A549 (cell line): ENCODE data around the gene MARS1. TPM values are rescaled to one million over a fixed set of nuclear protein-coding genes. Genes with fewer than 3 reads are reported as not detected.

ENCODE experiments used
- ATAC-seq, 2 experiments: fragments of 200-7000 bp in 1 of 2; fragments of >200 bp in 1 of 2; cut with Nextera tagmentation in 1 of 2; cut with Tn5 transposase in 1 of 2; 3 replicates each; pipeline versions ENCODE4 v1.8.0 to v1.9.1; 2018 to 2020; ENCODE audit warnings: mild to moderate bottlenecking in 1 of 2, moderate library complexity in 1 of 2
- CTCF ChIA-PET: fragments of 300-600 bp; sonication (Branson Sonifier 250); formaldehyde crosslinking; extraction: SDS; loops from one replicate; lab custom pipeline; 2021; ENCODE audit warnings: antibody characterized with exemption, inconsistent platforms; lab: Yijun Ruan, JAX
- POLR2A ChIA-PET: fragments of 350-600 bp; formaldehyde crosslinking; extraction: SDS; loops from one replicate; lab custom pipeline; 2021; ENCODE audit warnings: antibody characterized with exemption, inconsistent platforms; lab: Yijun Ruan, JAX
- DNase-seq, 2 experiments: peaks; one replicate each; pipeline versions ENCODE4 v3.0.0 to v3.0.0-alpha.2; 2011 to 2016; ENCODE audit warnings: low read depth in 1 of 2, low spot score in 1 of 2
- FAIRE-seq: peaks from 2 replicates; lab custom pipeline; 2011; peaks lifted over from hg19 to GRCh38; lab: Jason Lieb, UNC
- H3K27ac ChIP-seq, 2 experiments: fragments of >200 bp; sonication (Bioruptor Twin); formaldehyde crosslinking; 3 replicates each; pipeline ENCODE4 v1.5.1; 2016 to 2017
- H3K4me1 ChIP-seq: fragments of >200 bp; sonication (Bioruptor Twin); formaldehyde crosslinking; 3 replicates; pipeline ENCODE4 v1.6.1; 2016
- H3K4me2 ChIP-seq: fragments of >200 bp; sonication (Bioruptor Twin); formaldehyde crosslinking; 3 replicates; pipeline ENCODE4 v1.6.1; 2016
- H3K4me3 ChIP-seq: fragments of >200 bp; sonication (Bioruptor Twin); formaldehyde crosslinking; 3 replicates; pipeline ENCODE4 v1.5.1; 2016
- H3K9me3 ChIP-seq: fragments of >200 bp; sonication (Bioruptor Twin); formaldehyde crosslinking; 3 replicates; pipeline ENCODE4 v1.6.1; 2016
- CHD2 ChIP-seq: fragments of 150-350 bp; IDR thresholded peaks from 2 replicates; pipeline ENCODE4 v1.6.1; 2014; ENCODE audit warnings: low read length; ENCODE audit not compliant: partially characterized antibody
- E2F6 ChIP-seq: IDR thresholded peaks from 2 replicates; pipeline ENCODE4 v1.6.1; 2012; ENCODE audit warnings: low read depth, borderline replicate concordance
- EHMT2 ChIP-seq: fragments of 200-600 bp; sonication (generic); IDR thresholded peaks from 2 replicates; pipeline ENCODE4 v1.6.1; 2016; ENCODE audit warnings: antibody characterized with exemption, low read depth, mild to moderate bottlenecking, moderate library complexity
- EP300 ChIP-seq, 2 experiments: fragments of >200 bp; sonication (Bioruptor Twin); formaldehyde crosslinking; IDR thresholded peaks; 2 replicates in 1 of 2; 3 replicates in 1 of 2; pipeline ENCODE4 v1.6.1; 2016 to 2017
- FOSB ChIP-seq: fragments of 250-450 bp; sonication (Bioruptor Pico); IDR thresholded peaks from 2 replicates; pipeline ENCODE4 v1.5.0; 2020; ENCODE audit warnings: mild to moderate bottlenecking, moderate library complexity
- GATA3 ChIP-seq: IDR thresholded peaks from 2 replicates; pipeline ENCODE4 v1.6.1; 2012; ENCODE audit warnings: borderline replicate concordance
- HES2 ChIP-seq: fragments of >200 bp; sonication (Bioruptor Twin); formaldehyde crosslinking; IDR thresholded peaks from 2 replicates; pipeline ENCODE4 v1.6.1; 2016
- HOXA7 ChIP-seq: fragments of 250-450 bp; sonication (Bioruptor Pico); IDR thresholded peaks from 2 replicates; pipeline ENCODE4 v1.5.0; 2020; ENCODE audit warnings: mild to moderate bottlenecking, moderate library complexity
- HOXB5 ChIP-seq: fragments of 250-450 bp; sonication (Bioruptor Pico); IDR thresholded peaks from 2 replicates; pipeline ENCODE4 v1.5.0; 2020; ENCODE audit warnings: mild to moderate bottlenecking, moderate library complexity
- JUN ChIP-seq, 2 experiments: fragments of >200 bp; sonication (Bioruptor Twin); formaldehyde crosslinking; IDR thresholded peaks; 2 replicates in 1 of 2; 3 replicates in 1 of 2; pipeline ENCODE4 v1.6.1; 2016 to 2017
- JUNB ChIP-seq: fragments of >200 bp; sonication (Bioruptor Twin); formaldehyde crosslinking; IDR thresholded peaks from 2 replicates; pipeline ENCODE4 v1.6.1; 2016
- KDM5A ChIP-seq: fragments of 200-600 bp; sonication (generic); IDR thresholded peaks from 2 replicates; pipeline ENCODE4 v1.6.1; 2016; ENCODE audit warnings: antibody characterized with exemption, mild to moderate bottlenecking
- MAFK ChIP-seq: fragments of 450-650 bp; IDR thresholded peaks from 2 replicates; pipeline ENCODE4 v1.6.1; 2014; ENCODE audit not compliant: partially characterized antibody
- NFE2L2 ChIP-seq: fragments of 150-350 bp; conservative IDR thresholded peaks from 2 replicates; pipeline ENCODE4 v1.6.1; 2014; ENCODE audit warnings: low read length
- NPAS2 ChIP-seq: fragments of 250-450 bp; sonication (Bioruptor Pico); IDR thresholded peaks from 2 replicates; pipeline ENCODE4 v1.8.0; 2022; ENCODE audit warnings: mild to moderate bottlenecking, moderate library complexity, borderline replicate concordance
- PBX3 ChIP-seq: IDR thresholded peaks from 2 replicates; pipeline ENCODE4 v1.6.1; 2012
- PHF8 ChIP-seq: fragments of 200-600 bp; sonication (generic); IDR thresholded peaks from 2 replicates; pipeline ENCODE4 v1.6.1; 2016; ENCODE audit warnings: low read depth, mild to moderate bottlenecking, antibody characterized with exemption, moderate library complexity, borderline replicate concordance
- POLR2A ChIP-seq: IDR thresholded peaks from 2 replicates; pipeline ENCODE4 v1.6.1; 2012; ENCODE audit warnings: mild to moderate bottlenecking, low read length
- REST ChIP-seq: fragments of 200-600 bp; sonication (generic); IDR thresholded peaks from 2 replicates; pipeline ENCODE4 v1.6.1; 2016; ENCODE audit warnings: antibody characterized with exemption, mild to moderate bottlenecking, moderate library complexity
- RFX5 ChIP-seq: fragments of 450-650 bp; IDR thresholded peaks from 2 replicates; pipeline ENCODE4 v1.7.1; 2014; ENCODE audit warnings: antibody characterized with exemption, mild to moderate bottlenecking, moderate library complexity
- RNF2 ChIP-seq: fragments of 200-600 bp; sonication (generic); IDR thresholded peaks from 2 replicates; pipeline ENCODE4 v1.6.1; 2016; ENCODE audit warnings: low read depth, mild to moderate bottlenecking, antibody characterized with exemption, moderate library complexity, borderline replicate concordance
- SREBF2 ChIP-seq: fragments of 450-650 bp; IDR thresholded peaks from 2 replicates; pipeline ENCODE4 v1.6.1; 2014; ENCODE audit warnings: mild to moderate bottlenecking, moderate library complexity
- USF2 ChIP-seq: fragments of 450-650 bp; IDR thresholded peaks from 2 replicates; pipeline ENCODE4 v1.6.1; 2014; ENCODE audit warnings: antibody characterized with exemption
- ZC3H11A ChIP-seq: fragments of 450-650 bp; IDR thresholded peaks from 2 replicates; pipeline ENCODE4 v1.6.1; 2014; ENCODE audit warnings: antibody characterized with exemption, mild to moderate bottlenecking
- ZFP36 ChIP-seq: fragments of 450-650 bp; IDR thresholded peaks from 2 replicates; pipeline ENCODE4 v1.6.1; 2014; ENCODE audit warnings: borderline replicate concordance; ENCODE audit not compliant: partially characterized antibody
- ZNF302 ChIP-seq: fragments of 250-450 bp; sonication (Bioruptor Pico); IDR thresholded peaks from 2 replicates; pipeline ENCODE4 v1.9.0; 2021; ENCODE audit warnings: inconsistent platforms, mild to moderate bottlenecking, moderate library complexity
- ZSCAN20 ChIP-seq: fragments of 250-450 bp; sonication (Bioruptor Pico); IDR thresholded peaks from 2 replicates; pipeline ENCODE4 v1.8.0; 2022; ENCODE audit warnings: mild to moderate bottlenecking, moderate library complexity
- WGBS: methylation state at CpG from one replicate; pipeline ENCODE4 v1.1.6; 2017; ENCODE audit errors: missing lambda C conversion rate; 5-methylcytosine and 5-hydroxymethylcytosine counted together
- polyA plus RNA-seq, 4 experiments: library from polyadenylated mRNA; depleted of rRNA in 3 of 4; stranded (reverse); fragments of >200 nt; fragmentation: RNase III in 1 of 4; extraction: RNeasy Plus Mini Kit Qiagen cat#74134 plus additional on column Dnase treatment in 1 of 4; gene quantifications; 2 replicates in 3 of 4; 3 replicates in 1 of 4; pipeline ENCODE4 v1.2.3, GENCODE V29; 2011 to 2017
- TF ChIP-seq, protein P1 (sequence below): fragments of >200 bp; sonication (Bioruptor Twin); formaldehyde crosslinking; IDR thresholded peaks from 3 replicates; pipeline ENCODE4 v1.5.1; 2016

The MARS1 gene
- polyA plus RNA-seq, 2 of the 4 experiments (the other 2 are of a cell fraction) = 227 to 372 TPM

- Histone ChIP-seq H3K27ac (peak overlapping the region; percentile 92 to 99), H3K4me3 (peak overlapping the region; percentile 65), H3K4me1 (peaks cover 35% of the 10 kb centered on the region), H3K4me2 (peak overlapping the region; percentile 97), H3K9me3 (no peaks in the 10 kb centered on the region)
- CTCF ChIA-PET = interaction anchor here (0.9 to 11.1 kb wide), 9 partner anchors 9 to 275 kb away, joined by 3 to 316 read pairs (median 7); partner anchors contain the start of genes ARHGAP9, INHBE and MARS1
- TF ChIP-seq JUN (IDR thresholded peaks at IDR 0.05) (0 out of 5 replicates have a peak, but pooled peaks of 1 of the 2 experiments have one; percentile 4), KDM5A (no peak), POLR2A (no peak), HOXB5 (no peak), HES2 (no peak), FOSB (0 out of 2 replicates have a peak, but pooled peaks have one; percentile 42), NFE2L2 (no peak), CHD2 (no peak)
- DNase-seq = peak in 1 of 2 experiments; percentile 66
- FAIRE-seq = no peak
- WGBS = 0% methylated on average over 15 of the region's 19 CpGs
- ATAC-seq = peak; percentile 0 to 4; a peak in 5 of 6 replicates
- POLR2A ChIA-PET = no interaction called here
Measured at GRCh38 chr12:57460841-57461275, 27.0 kb upstream of the MARS1 start.

DNA sequence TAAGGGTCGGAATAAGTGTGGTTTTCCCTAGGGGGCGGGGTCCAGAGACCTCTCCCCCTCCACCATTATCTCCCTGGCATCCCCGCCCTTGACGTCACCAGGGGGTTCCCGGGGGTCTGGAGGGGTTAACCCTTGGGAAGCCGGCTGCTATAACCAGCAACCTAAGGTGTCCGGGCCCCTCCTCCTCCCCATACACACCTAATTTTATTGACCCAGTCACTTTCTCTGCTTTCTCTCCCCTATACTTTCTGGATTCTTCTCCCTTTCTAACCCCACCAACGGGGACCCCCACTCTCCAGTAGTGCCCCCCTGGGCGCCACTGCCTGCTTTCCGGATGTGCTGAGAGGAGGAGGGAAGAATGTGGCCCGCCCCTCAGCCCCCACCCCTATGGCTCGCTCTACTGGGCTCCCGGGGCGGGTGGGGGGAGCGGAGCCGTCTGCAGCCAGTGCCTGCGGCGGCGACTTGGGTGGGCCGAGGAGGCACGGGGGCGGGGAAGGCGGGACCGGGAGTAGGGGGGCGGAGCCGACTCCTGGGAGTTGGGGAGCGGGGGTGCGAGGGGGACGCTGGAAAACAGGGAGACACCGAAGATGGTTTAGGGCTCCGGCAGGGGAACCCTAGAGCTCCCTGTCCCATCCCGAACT, 26.5 kb upstream of the MARS1 start:
- ATAC-seq (peak; percentile 49 to 68), DNase-seq (peak; percentile 86 to 92), FAIRE-seq (no peak)
- peak overlapping the region; percentile 65 for H3K4me3 ChIP-seq
- WGBS = under 1% methylated on average over 14 of the region's 32 CpGs
- no peaks in the 10 kb centered on the region for H3K9me3 ChIP-seq
- ChIA-PET CTCF (interaction anchor here (0.9 to 9.7 kb wide), 10 partner anchors 9 to 274 kb away, joined by 3 to 240 read pairs (median 6); partner anchors contain the start of genes ARHGAP9, INHBE and MARS1), POLR2A (interaction anchor here (0.6 kb wide), 1 partner anchor 34 kb away, joined by 4 read pairs; no protein-coding TSS in a partner anchor)
- H3K4me2 ChIP-seq = peak overlapping the region; percentile 97
- H3K27ac ChIP-seq = peak overlapping the region; percentile 92 to 99
- H3K4me1 ChIP-seq = peaks cover 30% of the 10 kb centered on the region
- TF ChIP-seq ZSCAN20 (no peak), ZC3H11A (no peak), USF2 (no peak), NPAS2 (CRISPR knock-in tag) (no peak), E2F6 (no peak), NFE2L2 (no peak), EHMT2 (no peak), GATA3 (peak; percentile 45; the same call in 1 of the 2 replicates), REST (no peak), SREBF2 (no peak), JUNB (no peak), PBX3 (peak; percentile 76), EP300 (IDR thresholded peaks at IDR 0.05) (peak; percentile 14 to 53; a peak in 2 of 5 replicates), HOXA7 (CRISPR knock-in tag) (no peak), RNF2 (no peak), JUN (IDR thresholded peaks at IDR 0.05) (peak; percentile 5 to 52; a peak in 4 of 5 replicates), ZNF302 (CRISPR knock-in tag) (no peak), CHD2 (no peak), MAFK (no peak), RFX5 (no peak), PHF8 (no peak), KDM5A (no peak), ZFP36 (no peak)
- TF ChIP-seq, protein P1, sequence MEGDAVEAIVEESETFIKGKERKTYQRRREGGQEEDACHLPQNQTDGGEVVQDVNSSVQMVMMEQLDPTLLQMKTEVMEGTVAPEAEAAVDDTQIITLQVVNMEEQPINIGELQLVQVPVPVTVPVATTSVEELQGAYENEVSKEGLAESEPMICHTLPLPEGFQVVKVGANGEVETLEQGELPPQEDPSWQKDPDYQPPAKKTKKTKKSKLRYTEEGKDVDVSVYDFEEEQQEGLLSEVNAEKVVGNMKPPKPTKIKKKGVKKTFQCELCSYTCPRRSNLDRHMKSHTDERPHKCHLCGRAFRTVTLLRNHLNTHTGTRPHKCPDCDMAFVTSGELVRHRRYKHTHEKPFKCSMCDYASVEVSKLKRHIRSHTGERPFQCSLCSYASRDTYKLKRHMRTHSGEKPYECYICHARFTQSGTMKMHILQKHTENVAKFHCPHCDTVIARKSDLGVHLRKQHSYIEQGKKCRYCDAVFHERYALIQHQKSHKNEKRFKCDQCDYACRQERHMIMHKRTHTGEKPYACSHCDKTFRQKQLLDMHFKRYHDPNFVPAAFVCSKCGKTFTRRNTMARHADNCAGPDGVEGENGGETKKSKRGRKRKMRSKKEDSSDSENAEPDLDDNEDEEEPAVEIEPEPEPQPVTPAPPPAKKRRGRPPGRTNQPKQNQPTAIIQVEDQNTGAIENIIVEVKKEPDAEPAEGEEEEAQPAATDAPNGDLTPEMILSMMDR = no peak
